ENCODE measurements around the gene B3GAT1. TPM values are rescaled to one million over a fixed set of nuclear protein-coding genes. Genes with fewer than 3 reads are reported as not detected.

Gene B3GAT1
- total RNA-seq, 3 donors from 2014 or later: 0.16 to 2.9 (median 2.8) TPM

GRCh38 chr11:134389464-134390180 lies 22.4 kb downstream of the B3GAT1 start:
- intact Hi-C loops (cut with DNase I; ENCODE audit: low total_unique reads): no loop called here
- H3K27me3 ChIP-seq: peaks cover 0 to 4% of the 10 kb centered on the region in 2 donors
- no peak overlapping the region for H3K4me3 ChIP-seq
- no peaks in the 10 kb centered on the region for H3K9me3 ChIP-seq
- no peaks in the 10 kb centered on the region for H3K36me3 ChIP-seq
- H3K4me1 ChIP-seq: no peaks in the 10 kb centered on the region
- H3K27ac ChIP-seq: no peak overlapping the region
- TF ChIP-seq POLR2AphosphoS5 (IDR thresholded peaks at IDR 0.05) (no peak), POLR2A (IDR thresholded peaks at IDR 0.05) (no peak)
- TF ChIP-seq, protein P1, sequence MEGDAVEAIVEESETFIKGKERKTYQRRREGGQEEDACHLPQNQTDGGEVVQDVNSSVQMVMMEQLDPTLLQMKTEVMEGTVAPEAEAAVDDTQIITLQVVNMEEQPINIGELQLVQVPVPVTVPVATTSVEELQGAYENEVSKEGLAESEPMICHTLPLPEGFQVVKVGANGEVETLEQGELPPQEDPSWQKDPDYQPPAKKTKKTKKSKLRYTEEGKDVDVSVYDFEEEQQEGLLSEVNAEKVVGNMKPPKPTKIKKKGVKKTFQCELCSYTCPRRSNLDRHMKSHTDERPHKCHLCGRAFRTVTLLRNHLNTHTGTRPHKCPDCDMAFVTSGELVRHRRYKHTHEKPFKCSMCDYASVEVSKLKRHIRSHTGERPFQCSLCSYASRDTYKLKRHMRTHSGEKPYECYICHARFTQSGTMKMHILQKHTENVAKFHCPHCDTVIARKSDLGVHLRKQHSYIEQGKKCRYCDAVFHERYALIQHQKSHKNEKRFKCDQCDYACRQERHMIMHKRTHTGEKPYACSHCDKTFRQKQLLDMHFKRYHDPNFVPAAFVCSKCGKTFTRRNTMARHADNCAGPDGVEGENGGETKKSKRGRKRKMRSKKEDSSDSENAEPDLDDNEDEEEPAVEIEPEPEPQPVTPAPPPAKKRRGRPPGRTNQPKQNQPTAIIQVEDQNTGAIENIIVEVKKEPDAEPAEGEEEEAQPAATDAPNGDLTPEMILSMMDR (IDR thresholded peaks at IDR 0.05): no peak
- DNase-seq (ENCODE audit: low spot score in 2 of 2): no peak

GRCh38 chr11:134388590-134388989 lies 23.5 kb downstream of the B3GAT1 start:
- peaks cover 0 to 4% of the 10 kb centered on the region in 2 donors for H3K27me3 ChIP-seq
- no peaks in the 10 kb centered on the region for H3K4me1 ChIP-seq
- no peaks in the 10 kb centered on the region for H3K9me3 ChIP-seq
- TF ChIP-seq POLR2A (IDR thresholded peaks at IDR 0.05) (no peak), POLR2AphosphoS5 (IDR thresholded peaks at IDR 0.05) (no peak)
- TF ChIP-seq, protein P1 (IDR thresholded peaks at IDR 0.05): no peak
- DNase-seq (ENCODE audit: low spot score in 2 of 2): no peak
- no peaks in the 10 kb centered on the region for H3K36me3 ChIP-seq
- no peak overlapping the region for H3K4me3 ChIP-seq
- intact Hi-C loops (cut with DNase I; ENCODE audit: low total_unique reads): no loop called here
- no peak overlapping the region for H3K27ac ChIP-seq

- Histone ChIP-seq H3K36me3 (no peaks in the 10 kb centered on the region), H3K4me1 (no peaks in the 10 kb centered on the region), H3K27me3 (peaks cover 0 to 4% of the 10 kb centered on the region in 2 donors), H3K27ac (no peak overlapping the region), H3K9me3 (no peaks in the 10 kb centered on the region), H3K4me3 (no peak overlapping the region)
- DNase-seq (ENCODE audit: low spot score in 2 of 2): no peak
- TF ChIP-seq POLR2A (IDR thresholded peaks at IDR 0.05) (no peak), POLR2AphosphoS5 (IDR thresholded peaks at IDR 0.05) (no peak)
- TF ChIP-seq, protein P1 (IDR thresholded peaks at IDR 0.05): no peak
- intact Hi-C loops (cut with DNase I; ENCODE audit: low total_unique reads): no loop called here
Measured at GRCh38 chr11:134387501-134387900, 24.5 kb downstream of the B3GAT1 start.

DNA sequence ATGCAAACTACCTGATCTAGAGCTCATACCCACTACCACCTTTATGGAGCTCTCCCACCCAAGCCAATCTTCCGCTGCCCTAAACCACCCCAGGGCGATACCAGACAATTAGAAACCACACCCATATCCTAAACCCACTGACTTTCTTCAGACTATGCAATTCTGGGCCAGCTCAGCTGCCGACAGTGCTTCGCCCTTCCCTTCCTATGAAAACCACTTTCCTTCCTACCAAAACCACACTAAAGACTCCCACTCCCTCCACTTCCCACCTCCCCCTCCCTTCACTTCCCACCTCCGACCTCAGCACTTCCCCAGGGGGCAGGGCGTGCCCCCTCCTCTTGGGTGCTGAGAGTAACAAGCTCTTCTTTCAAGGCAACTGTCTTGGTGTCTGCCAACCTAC lies 25.1 kb downstream of the B3GAT1 start:
- TF ChIP-seq, protein P1 (IDR thresholded peaks at IDR 0.05): no peak
- TF ChIP-seq POLR2AphosphoS5 (IDR thresholded peaks at IDR 0.05) (no peak), POLR2A (IDR thresholded peaks at IDR 0.05) (no peak)
- intact Hi-C loops (cut with DNase I; ENCODE audit: low total_unique reads): no loop called here
- Histone ChIP-seq H3K4me3 (no peak overlapping the region), H3K4me1 (no peaks in the 10 kb centered on the region), H3K9me3 (no peaks in the 10 kb centered on the region), H3K36me3 (no peaks in the 10 kb centered on the region), H3K27me3 (peaks cover 0 to 4% of the 10 kb centered on the region in 2 donors), H3K27ac (no peak overlapping the region)
- DNase-seq (ENCODE audit: low spot score in 2 of 2): no peak

GRCh38 chr11:134385774-134386565 lies 26.1 kb downstream of the B3GAT1 start:
- Histone ChIP-seq H3K9me3 (no peaks in the 10 kb centered on the region), H3K27ac (no peak overlapping the region), H3K4me1 (no peaks in the 10 kb centered on the region), H3K27me3 (peaks cover 0 to 4% of the 10 kb centered on the region in 2 donors), H3K4me3 (no peak overlapping the region), H3K36me3 (no peaks in the 10 kb centered on the region)
- no peak for DNase-seq (ENCODE audit: low spot score in 2 of 2)
- no peak for TF ChIP-seq POLR2AphosphoS5 (IDR thresholded peaks at IDR 0.05)
- TF ChIP-seq POLR2A (IDR thresholded peaks at IDR 0.05): no peak
- TF ChIP-seq, protein P1 (IDR thresholded peaks at IDR 0.05): no peak
- intact Hi-C loops (cut with DNase I; ENCODE audit: low total_unique reads): no loop called here

All from breast epithelium (tissue), 4 donors.